GM19193 (cell line): Measurements from ENCODE around the gene DMD.

ENCODE experiments used
- POLR2A ChIP-seq: IDR thresholded peaks from 4 replicates; pipeline ENCODE4 v1.6.1; 2011; ENCODE audit not compliant: insufficient read depth, insufficient read length; ENCODE audit errors: extremely low read depth

The DMD gene

GRCh38 chrX:31291131-31291530 lies 1920.2 kb downstream of the DMD start:
- no peak for TF ChIP-seq POLR2A

GRCh38 chrX:31287861-31288260 lies 1923.5 kb downstream of the DMD start:
- no peak for TF ChIP-seq POLR2A

GRCh38 chrX:31280580-31280979 lies 1930.8 kb downstream of the DMD start:
- no peak for TF ChIP-seq POLR2A

DNA sequence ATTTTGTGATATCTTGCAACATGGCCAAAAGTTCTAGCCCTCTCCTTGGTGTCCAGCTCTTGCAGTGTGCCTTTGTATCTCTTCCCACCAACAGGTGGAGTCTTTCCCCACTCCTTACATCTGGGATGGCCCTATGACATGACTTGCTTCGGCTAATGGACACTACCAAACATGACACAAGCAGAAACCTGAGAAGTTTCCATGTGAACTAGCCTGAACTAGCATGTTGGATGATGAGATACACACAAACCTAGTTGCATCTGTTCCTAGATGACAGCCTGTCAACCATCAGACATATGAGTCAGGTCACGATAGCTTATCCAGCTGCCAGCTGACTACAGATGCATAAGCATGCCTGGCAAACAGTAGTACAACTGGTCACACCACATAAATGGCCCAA lies 1932.0 kb downstream of the DMD start:
- no peak for TF ChIP-seq POLR2A

GRCh38 chrX:31272472-31272775 lies 1938.9 kb downstream of the DMD start:
- TF ChIP-seq POLR2A, result no peak

GRCh38 chrX:31271615-31272471 lies 1939.5 kb downstream of the DMD start:
- TF ChIP-seq POLR2A, result no peak

DNA sequence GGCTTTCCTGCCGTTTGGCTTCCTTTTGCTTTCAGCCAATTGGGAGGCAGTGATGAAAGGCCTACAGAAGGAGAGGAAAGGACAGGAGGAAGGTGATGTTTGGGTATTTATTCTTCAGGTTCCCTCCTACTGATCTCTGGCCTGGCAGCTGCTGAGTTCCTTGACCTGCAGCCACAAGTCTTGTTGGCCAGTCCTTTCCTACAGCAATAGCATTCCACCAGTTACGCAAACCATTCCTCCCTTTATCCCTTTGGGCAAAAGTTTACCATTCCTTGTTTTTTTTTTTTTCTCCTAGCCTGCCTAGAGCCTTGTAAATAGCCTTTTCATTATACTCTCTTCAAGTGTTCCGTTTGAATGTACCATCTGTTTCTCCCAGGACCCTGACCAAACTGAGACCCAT lies 1941.4 kb downstream of the DMD start:
- no peak for TF ChIP-seq POLR2A

GRCh38 chrX:31268359-31268758 lies 1943.0 kb downstream of the DMD start:
- no peak for TF ChIP-seq POLR2A

DNA sequence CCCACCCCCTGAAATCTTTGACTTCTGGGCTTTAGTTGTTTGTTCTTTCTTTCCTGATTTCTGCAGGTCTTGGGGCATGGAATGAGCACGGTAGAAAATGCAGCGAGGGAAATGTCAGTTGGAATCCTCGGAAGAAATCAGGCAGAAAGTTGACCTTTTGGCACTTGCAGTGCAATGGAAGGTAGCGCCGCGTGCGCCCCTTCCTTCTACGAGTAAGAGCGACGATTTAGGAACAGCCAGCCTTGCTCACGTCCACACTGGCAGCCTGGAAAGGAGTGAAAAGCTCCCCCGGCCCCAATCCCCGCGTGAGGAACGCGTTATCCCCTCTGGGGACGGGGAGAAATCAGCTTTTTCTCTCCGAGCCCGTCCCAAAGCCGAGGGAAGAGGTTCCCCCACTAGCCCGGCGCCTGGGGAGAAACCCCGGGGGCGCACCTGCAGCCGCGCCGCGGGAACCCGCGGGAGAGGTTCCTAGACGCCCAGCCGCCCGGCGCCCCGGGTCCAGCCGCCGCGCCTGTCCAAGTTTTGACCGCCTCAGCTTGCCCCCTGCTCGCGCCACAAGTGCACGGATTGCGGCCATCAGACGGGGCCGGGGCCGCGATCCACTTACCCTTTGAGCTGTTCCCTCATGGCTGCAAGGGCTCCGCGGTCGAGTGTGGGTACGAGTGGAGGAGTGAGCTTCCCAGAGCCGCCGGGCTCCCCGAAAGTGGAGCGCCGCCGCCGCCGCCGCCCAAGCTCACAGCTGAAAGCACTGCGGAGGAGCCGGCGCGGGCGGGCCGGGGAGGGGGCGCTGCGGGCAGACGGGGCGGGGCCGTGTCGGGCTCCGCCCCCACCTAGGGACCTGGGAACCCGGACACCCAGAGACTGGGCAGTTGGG lies 1944.9 kb downstream of the DMD start:
- TF ChIP-seq POLR2A, result no peak

- TF ChIP-seq POLR2A, result no peak
Observed at GRCh38 chrX:31265383-31265782, 1946.0 kb downstream of the DMD start.

DNA sequence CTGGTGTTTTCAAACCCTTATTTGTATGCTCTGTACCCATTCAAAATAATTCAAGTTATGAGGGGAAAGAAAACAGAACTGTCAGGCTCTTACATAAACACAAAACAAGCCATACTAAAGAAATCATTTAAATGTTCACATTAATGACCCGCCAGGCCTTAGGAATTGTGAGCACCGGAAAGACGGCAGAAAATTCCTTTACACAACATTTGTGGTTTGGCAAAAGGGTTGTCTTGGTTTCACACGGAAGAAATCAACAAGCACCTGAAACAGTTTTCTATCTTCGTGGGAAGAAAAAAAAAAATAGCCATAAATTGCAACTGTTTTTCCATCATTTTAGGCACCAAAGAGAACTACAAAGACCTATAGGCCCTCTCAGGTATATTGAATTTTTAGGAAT lies 1951.0 kb downstream of the DMD start:
- TF ChIP-seq POLR2A, result no peak

DNA sequence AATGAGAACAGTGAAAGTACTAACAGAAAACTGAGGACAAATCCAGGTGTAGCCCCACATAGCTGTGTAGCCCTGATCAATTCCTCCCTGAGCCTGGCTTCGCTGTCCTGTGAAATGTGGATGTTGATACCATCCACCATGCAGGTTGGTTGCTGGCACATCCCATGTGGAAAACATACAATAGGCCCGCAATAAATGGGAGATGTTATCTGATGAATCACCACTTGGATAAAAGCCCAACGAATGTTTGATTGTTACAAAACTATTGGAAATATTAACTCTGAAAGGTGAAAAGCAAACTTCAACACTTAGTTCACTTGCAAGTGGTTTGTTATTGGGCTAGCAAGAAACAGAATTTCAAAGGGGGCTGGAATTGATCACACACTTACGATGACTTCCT lies 1953.2 kb downstream of the DMD start:
- no peak for TF ChIP-seq POLR2A

GRCh38 chrX:31255310-31256033 lies 1955.9 kb downstream of the DMD start:
- TF ChIP-seq POLR2A, result no peak

DNA sequence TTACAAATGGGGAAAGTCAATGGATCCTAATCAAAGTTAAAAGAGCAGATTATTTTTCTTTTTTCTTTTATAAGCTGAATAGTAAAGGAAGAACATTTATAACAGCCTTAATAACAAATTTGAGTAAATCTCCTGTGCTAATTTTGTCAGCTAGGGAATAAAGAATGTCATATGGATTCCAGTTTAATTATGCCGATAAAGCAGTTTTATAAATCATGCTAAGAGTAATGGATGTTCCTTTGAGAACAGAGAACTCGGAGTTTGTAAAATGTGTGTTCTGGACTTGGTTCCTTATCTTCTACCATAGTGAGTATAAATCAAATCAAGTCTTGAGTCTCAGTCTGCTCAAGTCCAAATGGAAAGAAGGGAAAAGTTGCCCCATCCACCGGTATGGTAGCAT lies 1959.2 kb downstream of the DMD start:
- TF ChIP-seq POLR2A, result no peak

DNA sequence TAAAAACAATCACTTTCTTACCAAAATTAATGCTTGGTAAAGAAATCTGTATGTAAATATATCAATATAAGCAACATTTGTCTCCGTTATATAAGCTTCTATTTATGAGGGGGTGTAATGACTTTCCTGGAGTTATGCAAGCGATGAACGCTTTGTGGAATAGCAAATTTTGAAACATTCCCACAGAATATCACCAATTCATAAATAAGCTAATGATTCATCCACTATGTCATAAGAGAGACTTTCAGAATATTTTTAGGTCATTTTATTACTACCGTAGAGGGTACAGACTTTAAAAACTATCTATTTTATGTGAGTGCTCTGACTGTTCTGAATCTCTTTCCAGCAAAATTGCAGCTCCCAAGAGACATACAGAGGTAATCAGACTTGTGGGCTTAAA lies 1960.0 kb downstream of the DMD start:
- TF ChIP-seq POLR2A, result no peak
